ENCODE data around the gene EZR. TPM values are rescaled to one million over a fixed set of nuclear protein-coding genes. Genes with fewer than 3 reads are reported as not detected.
"Not testable (repeated sequence)": the region's sequence is repeated elsewhere in the genome, so short reads cannot be mapped to it uniquely, and the experiment has no call there.

Gene EZR
- polyA plus RNA-seq, 4 donors: 172 to 755 (median 479) TPM

- not testable (repeated sequence) for DNase-seq; H3K27me3 ChIP-seq (ENCODE audit: control insufficient read depth in 3 of 3, insufficient read depth in 3 of 3, low read length in 3 of 3); H3K4me3 ChIP-seq (ENCODE audit: low read depth in 1 of 3, low read length in 3 of 3); H3K36me3 ChIP-seq (ENCODE audit: control insufficient read depth in 3 of 3, insufficient read depth in 2 of 3, low read depth in 1 of 3, low read length in 3 of 3); H3K27ac ChIP-seq (ENCODE audit: low read depth in 1 of 3, low read length in 2 of 3); H3K9me3 ChIP-seq (ENCODE audit: control insufficient read depth in 2 of 2, insufficient read depth in 1 of 2, low read depth in 1 of 2, low read length in 1 of 2); FAIRE-seq
- H3K4me1 ChIP-seq (ENCODE audit: control insufficient read depth in 3 of 3, insufficient read depth in 2 of 3, low read depth in 1 of 3, low read length in 2 of 3): peaks cover 0 to 17% (median 0%) of the 10 kb centered on the region in 3 donors
- 89 to 98% (median 93%) methylated on average over 3 of the region's 3 CpGs for WGBS, 3 donors
Measured at GRCh38 chr6:158838790-158839189, 19.6 kb upstream of the EZR start.

GRCh38 chr6:158837684-158838625 lies 18.8 kb upstream of the EZR start:
- no peaks in the 10 kb centered on the region for H3K36me3 ChIP-seq (ENCODE audit: control insufficient read depth in 3 of 3, insufficient read depth in 2 of 3, low read depth in 1 of 3, low read length in 3 of 3)
- FAIRE-seq (no peak), DNase-seq (no peak)
- no peaks in the 10 kb centered on the region for H3K27me3 ChIP-seq (ENCODE audit: control insufficient read depth in 3 of 3, insufficient read depth in 3 of 3, low read length in 3 of 3)
- peaks cover 0 to 15% (median 0%) of the 10 kb centered on the region in 3 donors for H3K4me1 ChIP-seq (ENCODE audit: control insufficient read depth in 3 of 3, insufficient read depth in 2 of 3, low read depth in 1 of 3, low read length in 2 of 3)
- no peak overlapping the region for H3K27ac ChIP-seq (ENCODE audit: low read depth in 1 of 3, low read length in 2 of 3)
- 75 to 85% (median 79%) methylated on average over 14 of the region's 14 CpGs for WGBS, 3 donors
- H3K4me3 ChIP-seq (ENCODE audit: low read depth in 1 of 3, low read length in 3 of 3): no peak overlapping the region
- H3K9me3 ChIP-seq (ENCODE audit: control insufficient read depth in 2 of 2, insufficient read depth in 1 of 2, low read depth in 1 of 2, low read length in 1 of 2): peaks cover 0 to 5% of the 10 kb centered on the region in 2 donors

GRCh38 chr6:158836625-158837311 lies 17.6 kb upstream of the EZR start:
- H3K4me3 ChIP-seq (ENCODE audit: low read depth in 1 of 3, low read length in 3 of 3): no peak overlapping the region
- H3K27ac ChIP-seq (ENCODE audit: low read depth in 1 of 3, low read length in 2 of 3): no peak overlapping the region
- WGBS, 3 donors: 89 to 94% (median 90%) methylated on average over 7 to 11 of the region's 11 CpGs
- H3K4me1 ChIP-seq (ENCODE audit: control insufficient read depth in 3 of 3, insufficient read depth in 2 of 3, low read depth in 1 of 3, low read length in 2 of 3): peaks cover 0 to 17% (median 0%) of the 10 kb centered on the region in 3 donors
- no peak for FAIRE-seq
- H3K9me3 ChIP-seq (ENCODE audit: control insufficient read depth in 2 of 2, insufficient read depth in 1 of 2, low read depth in 1 of 2, low read length in 1 of 2): peaks cover 0 to 5% of the 10 kb centered on the region in 2 donors
- DNase-seq: no peak
- no peaks in the 10 kb centered on the region for H3K27me3 ChIP-seq (ENCODE audit: control insufficient read depth in 3 of 3, insufficient read depth in 3 of 3, low read length in 3 of 3)
- H3K36me3 ChIP-seq (ENCODE audit: control insufficient read depth in 3 of 3, insufficient read depth in 2 of 3, low read depth in 1 of 3, low read length in 3 of 3): no peaks in the 10 kb centered on the region

GRCh38 chr6:158835616-158836221 lies 16.6 kb upstream of the EZR start:
- Histone ChIP-seq H3K4me3 (ENCODE audit: low read depth in 1 of 3, low read length in 3 of 3) (peak overlapping the region in 1 of 3 donors; percentile 23), H3K27ac (ENCODE audit: low read depth in 1 of 3, low read length in 2 of 3) (peak overlapping the region in 2 of 3 donors; percentile 2 to 84), H3K36me3 (ENCODE audit: control insufficient read depth in 3 of 3, insufficient read depth in 2 of 3, low read depth in 1 of 3, low read length in 3 of 3) (no peaks in the 10 kb centered on the region), H3K9me3 (ENCODE audit: control insufficient read depth in 2 of 2, insufficient read depth in 1 of 2, low read depth in 1 of 2, low read length in 1 of 2) (peaks cover 0 to 3% of the 10 kb centered on the region in 2 donors), H3K27me3 (ENCODE audit: control insufficient read depth in 3 of 3, insufficient read depth in 3 of 3, low read length in 3 of 3) (no peaks in the 10 kb centered on the region), H3K4me1 (ENCODE audit: control insufficient read depth in 3 of 3, insufficient read depth in 2 of 3, low read depth in 1 of 3, low read length in 2 of 3) (peaks cover 0 to 17% (median 0%) of the 10 kb centered on the region in 3 donors)
- peak; percentile 68 to 92 for DNase-seq
- no peak for FAIRE-seq
- 20 to 51% (median 34%) methylated on average over 19 of the region's 19 CpGs for WGBS, 3 donors

- Histone ChIP-seq H3K4me3 (ENCODE audit: low read depth in 1 of 3, low read length in 3 of 3) (no peak overlapping the region), H3K27ac (ENCODE audit: low read depth in 1 of 3, low read length in 2 of 3) (peak overlapping the region in 1 of 3 donors; percentile 84), H3K4me1 (ENCODE audit: control insufficient read depth in 3 of 3, insufficient read depth in 2 of 3, low read depth in 1 of 3, low read length in 2 of 3) (peaks cover 0 to 17% (median 0%) of the 10 kb centered on the region in 3 donors), H3K9me3 (ENCODE audit: control insufficient read depth in 2 of 2, insufficient read depth in 1 of 2, low read depth in 1 of 2, low read length in 1 of 2) (no peaks in the 10 kb centered on the region), H3K27me3 (ENCODE audit: control insufficient read depth in 3 of 3, insufficient read depth in 3 of 3, low read length in 3 of 3) (no peaks in the 10 kb centered on the region), H3K36me3 (ENCODE audit: control insufficient read depth in 3 of 3, insufficient read depth in 2 of 3, low read depth in 1 of 3, low read length in 3 of 3) (no peaks in the 10 kb centered on the region)
- WGBS, 3 donors: 81 to 87% (median 86%) methylated on average over 9 of the region's 9 CpGs
- DNase-seq: no peak
- FAIRE-seq: no peak
Measured at GRCh38 chr6:158834675-158835385, 15.7 kb upstream of the EZR start.

- 90 to 91% (median 91%) methylated on average over 9 of the region's 9 CpGs for WGBS, 3 donors
- peaks cover 0 to 17% (median 0%) of the 10 kb centered on the region in 3 donors for H3K4me1 ChIP-seq (ENCODE audit: control insufficient read depth in 3 of 3, insufficient read depth in 2 of 3, low read depth in 1 of 3, low read length in 2 of 3)
- H3K9me3 ChIP-seq (ENCODE audit: control insufficient read depth in 2 of 2, insufficient read depth in 1 of 2, low read depth in 1 of 2, low read length in 1 of 2); H3K27ac ChIP-seq (ENCODE audit: low read depth in 1 of 3, low read length in 2 of 3); FAIRE-seq; DNase-seq; H3K27me3 ChIP-seq (ENCODE audit: control insufficient read depth in 3 of 3, insufficient read depth in 3 of 3, low read length in 3 of 3); H3K4me3 ChIP-seq (ENCODE audit: low read depth in 1 of 3, low read length in 3 of 3); H3K36me3 ChIP-seq (ENCODE audit: control insufficient read depth in 3 of 3, insufficient read depth in 2 of 3, low read depth in 1 of 3, low read length in 3 of 3): not testable (repeated sequence)
Measured at GRCh38 chr6:158832807-158833206, 13.6 kb upstream of the EZR start.

GRCh38 chr6:158832026-158832425 lies 12.9 kb upstream of the EZR start:
- no peaks in the 10 kb centered on the region for H3K36me3 ChIP-seq (ENCODE audit: control insufficient read depth in 3 of 3, insufficient read depth in 2 of 3, low read depth in 1 of 3, low read length in 3 of 3)
- H3K27me3 ChIP-seq (ENCODE audit: control insufficient read depth in 3 of 3, insufficient read depth in 3 of 3, low read length in 3 of 3): no peaks in the 10 kb centered on the region
- H3K4me3 ChIP-seq (ENCODE audit: low read depth in 1 of 3, low read length in 3 of 3): no peak overlapping the region
- DNase-seq (no peak), FAIRE-seq (no peak)
- H3K4me1 ChIP-seq (ENCODE audit: control insufficient read depth in 3 of 3, insufficient read depth in 2 of 3, low read depth in 1 of 3, low read length in 2 of 3): peaks cover 0 to 17% (median 0%) of the 10 kb centered on the region in 3 donors
- H3K9me3 ChIP-seq (ENCODE audit: control insufficient read depth in 2 of 2, insufficient read depth in 1 of 2, low read depth in 1 of 2, low read length in 1 of 2): no peaks in the 10 kb centered on the region
- no peak overlapping the region for H3K27ac ChIP-seq (ENCODE audit: low read depth in 1 of 3, low read length in 2 of 3)
- WGBS, 3 donors: 67 to 80% (median 79%) methylated on average over 4 of the region's 4 CpGs

- H3K27ac ChIP-seq (ENCODE audit: low read depth in 1 of 3, low read length in 2 of 3): no peak overlapping the region
- H3K4me1 ChIP-seq (ENCODE audit: control insufficient read depth in 3 of 3, insufficient read depth in 2 of 3, low read depth in 1 of 3, low read length in 2 of 3): peaks cover 0 to 17% (median 0%) of the 10 kb centered on the region in 3 donors
- no peak for DNase-seq
- no peaks in the 10 kb centered on the region for H3K27me3 ChIP-seq (ENCODE audit: control insufficient read depth in 3 of 3, insufficient read depth in 3 of 3, low read length in 3 of 3)
- WGBS, 3 donors: 90 to 94% (median 93%) methylated on average over 8 of the region's 8 CpGs
- H3K36me3 ChIP-seq (ENCODE audit: control insufficient read depth in 3 of 3, insufficient read depth in 2 of 3, low read depth in 1 of 3, low read length in 3 of 3): no peaks in the 10 kb centered on the region
- no peaks in the 10 kb centered on the region for H3K9me3 ChIP-seq (ENCODE audit: control insufficient read depth in 2 of 2, insufficient read depth in 1 of 2, low read depth in 1 of 2, low read length in 1 of 2)
- H3K4me3 ChIP-seq (ENCODE audit: low read depth in 1 of 3, low read length in 3 of 3): no peak overlapping the region
- no peak for FAIRE-seq
Measured at GRCh38 chr6:158831571-158831970, 12.4 kb upstream of the EZR start.
